ENCODE results near the gene RNF215.

RNF215 gene

GRCh38 chr22:30393885-30394284, 6.7 kb upstream of the RNF215 start:
- DNase-seq = no peak

DNA sequence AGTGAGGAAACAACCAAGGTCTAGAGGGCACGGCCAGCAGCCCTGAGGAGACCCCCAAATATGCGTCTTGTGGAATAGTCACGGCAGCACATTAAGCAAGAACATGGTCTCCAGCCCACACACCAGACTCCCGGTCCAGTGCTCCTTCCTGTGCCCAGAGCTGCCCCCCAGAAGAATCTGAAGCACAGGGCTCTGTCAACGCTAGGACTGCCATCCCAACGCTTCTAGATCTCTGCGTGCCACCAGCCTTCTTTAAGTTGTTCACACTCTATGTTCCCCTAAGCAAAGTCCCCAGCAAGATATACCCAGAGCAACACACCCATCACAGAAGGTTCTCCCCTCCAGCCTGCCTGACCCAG, 6.1 kb upstream of the RNF215 start:
- DNase-seq = no peak

GRCh38 chr22:30392661-30393321, 5.6 kb upstream of the RNF215 start:
- DNase-seq = no peak

DNA sequence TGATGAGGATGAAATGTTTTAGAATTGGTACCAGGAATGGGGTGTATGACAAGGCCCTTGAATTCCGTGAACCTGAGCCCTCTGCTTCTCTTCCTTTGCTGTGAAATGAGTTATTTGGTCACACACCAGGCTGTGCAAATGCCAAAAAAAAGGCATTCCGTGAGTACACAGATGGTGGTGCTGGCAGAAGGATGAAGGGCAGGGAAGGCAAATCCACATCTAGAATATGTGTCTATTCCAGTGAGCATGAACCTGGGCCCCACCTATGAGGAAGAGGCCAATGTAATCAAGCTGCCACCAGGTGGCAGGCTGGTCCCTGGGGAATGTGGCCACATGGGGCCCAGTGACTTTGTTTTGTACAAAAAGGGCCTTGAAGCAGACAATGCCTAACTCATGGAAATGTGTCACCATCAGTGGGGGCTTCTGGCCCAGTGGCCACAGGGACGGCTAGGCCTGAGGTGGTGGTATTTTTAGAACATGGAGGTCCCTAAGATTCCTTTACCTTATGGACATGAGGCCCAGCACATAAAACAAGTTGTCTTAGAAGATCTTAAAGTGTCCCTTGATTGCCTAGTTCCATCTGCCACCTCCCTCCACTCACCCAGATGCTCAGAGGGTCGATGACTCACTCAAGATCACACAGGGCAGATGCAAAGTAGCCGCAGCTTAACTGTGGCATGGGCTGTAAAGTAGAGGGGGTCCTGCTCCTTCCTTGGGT, 3.9 kb upstream of the RNF215 start:
- DNase-seq = peak; percentile 71

GRCh38 chr22:30386608-30386959, 627 bp downstream of the RNF215 start:
- no peak for DNase-seq

DNA sequence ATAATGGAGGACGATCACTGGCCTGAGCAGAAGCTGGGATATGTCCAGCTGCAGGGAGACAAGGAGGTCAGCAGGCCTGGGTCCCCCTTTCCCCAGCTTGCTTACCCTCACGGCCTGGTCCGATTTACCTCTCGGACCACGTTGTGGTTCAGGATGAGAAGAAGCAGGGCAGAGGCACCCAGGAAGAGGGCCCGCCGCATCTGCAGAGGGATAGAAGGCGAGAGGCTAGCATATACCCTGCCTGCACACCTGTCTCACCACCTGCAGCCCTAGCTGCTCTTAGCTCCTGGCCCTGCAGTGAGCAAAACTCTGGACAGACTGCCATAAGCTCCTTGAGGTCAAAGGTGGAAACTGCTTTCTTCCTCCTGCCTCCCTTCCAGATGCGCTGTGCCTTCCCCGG, 1.3 kb downstream of the RNF215 start:
- no peak for DNase-seq

DNA sequence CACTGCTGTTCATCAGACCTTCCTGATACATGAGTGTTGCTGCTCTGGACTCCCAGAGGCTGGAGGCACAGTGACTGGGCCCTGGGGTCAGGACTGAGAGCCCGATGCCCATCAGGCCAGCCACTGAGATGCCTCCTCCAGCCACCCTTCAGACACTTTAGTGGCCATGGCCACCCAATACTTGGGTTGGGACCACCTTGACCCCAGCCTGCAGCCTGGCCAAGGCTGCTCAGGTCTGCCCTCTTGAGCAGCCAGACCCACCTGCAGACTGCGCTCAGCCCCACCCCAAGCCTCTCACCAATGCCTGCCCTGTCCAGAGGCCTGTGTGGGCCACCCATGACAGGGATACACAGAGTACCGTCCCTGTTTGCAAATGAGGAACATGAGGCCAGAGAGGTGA, 4.2 kb downstream of the RNF215 start:
- no peak for DNase-seq

GRCh38 chr22:30382340-30382739, 4.9 kb downstream of the RNF215 start:
- no peak for DNase-seq

GRCh38 chr22:30381264-30381663, 5.9 kb downstream of the RNF215 start:
- no peak for DNase-seq

DNA sequence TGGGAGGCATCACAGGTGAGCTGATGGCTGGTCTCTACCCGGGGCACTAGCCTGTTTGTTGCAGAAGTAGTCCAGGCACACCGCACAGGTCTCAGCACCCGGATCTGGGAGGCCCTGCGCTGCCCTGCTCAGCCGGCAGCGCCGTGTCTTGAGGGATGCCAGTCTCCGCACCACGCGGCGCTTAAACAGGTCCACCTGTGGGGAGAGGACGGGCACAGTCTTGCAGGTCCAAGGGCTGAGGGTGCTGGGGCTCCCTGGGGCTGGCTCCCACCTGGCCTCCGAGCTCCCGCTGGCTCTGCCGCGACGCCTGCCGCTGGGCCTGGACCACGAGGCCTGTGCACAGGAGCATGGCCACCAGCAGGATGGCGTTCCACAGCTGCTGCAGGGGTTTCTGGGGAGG, 7.2 kb downstream of the RNF215 start:
- no peak for DNase-seq

DNA sequence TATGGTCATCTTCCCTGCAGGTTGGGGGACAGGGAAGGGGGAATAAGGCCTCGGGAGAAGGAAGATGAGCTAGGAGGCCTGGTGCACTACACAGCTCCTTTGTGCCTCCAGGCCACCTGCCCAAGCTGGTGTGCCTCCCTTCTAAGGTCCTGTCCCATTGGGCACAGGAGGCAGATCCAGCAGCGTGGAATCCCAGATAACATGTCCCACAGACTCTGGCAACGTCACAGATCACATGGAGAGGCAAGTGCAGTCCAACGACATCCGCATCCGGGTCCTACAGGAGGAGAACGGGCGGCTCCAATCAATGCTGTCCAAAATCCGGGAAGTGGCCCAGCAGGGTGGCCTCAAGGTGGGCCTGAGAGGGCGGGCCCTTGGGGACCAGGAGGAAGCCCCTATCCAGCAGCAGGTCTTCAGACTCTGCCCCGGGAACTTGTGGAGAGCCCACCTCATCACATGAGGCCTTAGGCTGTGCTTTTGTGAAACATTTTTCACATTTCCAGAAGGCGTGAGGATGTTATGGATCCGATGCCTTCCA, 11.8 kb downstream of the RNF215 start:
- no peak for DNase-seq

- DNase-seq = no peak
Measured at GRCh38 chr22:30373331-30374325, 13.6 kb downstream of the RNF215 start.

DNA sequence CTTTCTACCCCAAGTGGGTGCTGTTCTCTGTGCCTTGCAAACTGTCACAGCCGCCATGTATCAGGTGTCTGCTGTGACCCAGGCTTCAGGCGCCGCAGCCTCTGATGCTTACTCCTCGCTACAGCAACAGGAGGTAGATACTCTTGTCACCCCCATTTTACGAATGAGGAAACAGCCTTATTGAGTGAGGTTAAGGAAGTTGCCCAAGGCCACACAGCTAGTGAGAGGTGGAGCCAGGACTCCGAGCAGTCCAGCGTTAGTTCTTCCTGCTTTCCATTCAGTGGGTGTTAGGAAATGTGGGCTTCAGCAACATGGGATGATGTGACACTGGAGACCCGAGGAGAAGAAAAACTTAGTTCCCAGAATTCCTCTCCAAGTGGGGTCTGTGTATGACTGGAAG, 14.3 kb downstream of the RNF215 start:
- DNase-seq = no peak

DNA sequence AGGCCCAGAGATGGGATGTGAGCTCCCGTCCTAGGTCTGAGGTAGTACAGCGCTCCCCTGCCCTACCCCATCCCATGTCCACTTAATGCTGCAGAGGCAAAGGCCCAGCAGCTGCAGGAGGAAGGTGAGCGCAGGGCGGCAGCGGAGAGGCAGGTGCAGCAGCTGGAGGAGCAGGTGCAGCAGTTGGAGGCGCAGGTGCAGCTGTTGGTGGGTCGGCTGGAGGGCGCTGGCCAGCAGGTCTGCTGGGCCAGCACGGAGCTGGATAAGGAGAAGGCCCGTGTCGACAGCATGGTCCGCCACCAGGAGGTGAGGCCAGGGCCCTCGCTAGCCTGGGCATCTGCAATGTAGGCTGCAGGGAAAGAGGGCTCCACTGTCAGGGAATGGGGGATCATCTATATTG, 15.2 kb downstream of the RNF215 start:
- DNase-seq = no peak

GRCh38 chr22:30371321-30371720, 15.9 kb downstream of the RNF215 start:
- no peak for DNase-seq

DNA sequence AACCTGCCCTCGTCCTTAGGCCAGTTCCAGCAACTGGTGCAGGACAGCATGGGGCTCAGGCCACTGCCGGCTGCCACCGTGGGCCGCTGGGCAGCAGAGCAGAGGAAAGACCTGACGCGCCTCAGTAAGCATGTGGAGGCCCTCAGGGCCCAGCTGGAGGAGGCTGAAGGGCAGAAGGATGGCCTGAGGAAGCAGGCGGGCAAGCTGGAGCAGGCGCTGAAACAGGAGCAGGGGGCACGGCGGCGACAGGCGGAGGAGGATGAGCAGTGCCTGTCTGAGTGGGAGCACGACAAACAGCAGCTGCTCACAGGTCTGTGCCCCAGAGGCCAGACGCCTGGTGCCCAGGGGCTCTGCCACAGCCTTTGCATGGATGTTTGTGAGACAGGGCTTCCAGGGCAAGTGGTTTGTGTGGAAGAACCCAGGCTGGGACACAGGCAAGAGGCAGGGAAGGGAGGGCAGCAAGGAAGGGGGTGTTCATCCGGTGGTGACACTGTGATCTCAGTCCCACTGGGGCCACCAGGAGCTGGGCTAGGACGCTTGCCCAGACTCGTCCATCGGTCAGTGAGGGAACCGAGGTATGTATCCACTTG, 16.5 kb downstream of the RNF215 start:
- DNase-seq = no peak

GRCh38 chr22:30368420-30368819, 18.8 kb downstream of the RNF215 start:
- DNase-seq = no peak

GRCh38 chr22:30365891-30366290, 21.3 kb downstream of the RNF215 start:
- DNase-seq = no peak

GRCh38 chr22:30362651-30363281, 24.4 kb downstream of the RNF215 start:
- no peak for DNase-seq

DNA sequence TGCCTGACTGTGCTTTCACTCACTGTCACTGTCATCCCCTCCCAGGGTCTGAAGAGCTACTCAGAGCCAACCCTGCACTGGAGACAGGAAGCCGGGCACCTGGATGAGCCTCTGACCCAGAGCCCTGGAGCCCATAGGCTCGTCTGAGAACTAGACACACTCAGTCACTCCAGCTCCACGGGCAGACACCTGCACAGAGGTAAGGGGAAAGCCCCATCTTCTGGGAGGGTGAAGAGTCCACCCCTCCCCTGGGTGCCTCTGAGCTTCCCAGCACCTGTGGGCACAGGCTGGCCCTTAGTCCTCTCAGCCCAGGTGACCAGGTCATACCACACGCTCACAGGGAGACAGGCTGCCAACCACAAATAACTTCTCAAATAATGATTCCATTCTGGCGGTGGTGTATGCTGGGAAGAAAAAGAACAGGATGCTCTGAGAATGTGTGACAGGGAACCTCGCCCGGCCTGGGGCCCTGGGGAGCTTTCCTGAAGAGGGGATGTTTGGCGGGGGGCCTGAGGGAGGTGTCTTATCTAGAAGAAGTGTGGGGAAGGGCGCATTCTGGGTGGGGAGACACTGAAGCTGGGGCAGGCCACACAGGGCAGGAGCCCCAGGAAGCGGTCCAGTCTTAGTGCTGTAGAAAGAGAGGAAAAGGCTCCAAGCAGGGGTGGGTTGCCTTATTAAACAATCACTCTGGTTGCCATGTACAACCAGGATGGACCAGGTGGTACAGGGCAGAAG, 25.1 kb downstream of the RNF215 start:
- no peak for DNase-seq

DNA sequence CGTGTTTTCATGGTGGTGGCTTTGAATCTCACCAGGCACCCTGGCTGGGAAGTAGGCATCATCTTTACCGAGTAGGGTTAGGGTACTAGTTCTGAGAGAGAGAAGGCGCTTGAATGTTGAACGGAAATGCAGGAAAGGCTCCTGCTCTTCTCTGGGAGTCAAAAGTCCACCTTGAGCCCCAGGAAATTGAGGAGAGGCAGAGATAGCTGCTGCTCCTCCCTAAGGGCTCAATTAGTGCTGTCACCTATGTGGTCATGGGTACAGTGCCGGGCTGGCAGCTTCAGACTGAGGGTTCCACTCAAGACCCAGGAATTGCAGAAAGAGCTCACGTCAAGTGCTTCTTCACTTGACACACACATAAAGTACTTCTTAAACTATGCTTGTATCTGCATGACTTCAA, 28.7 kb downstream of the RNF215 start:
- no peak for DNase-seq
